ENCODE results near the gene RRAS.

Gene RRAS

GRCh38 chr19:49658139-49658517 is 18.2 kb upstream of the RRAS start:
- Histone ChIP-seq H3K4me3 (ENCODE audit: low read depth, low read length) (no peak overlapping the region), H3K4me1 (no peaks in the 10 kb centered on the region), H3K27me3 (no peaks in the 10 kb centered on the region), H3K36me3 (peaks cover 68% of the 10 kb centered on the region), H3K9me3 (no peaks in the 10 kb centered on the region)
- no peak for DNase-seq
- no peak for TF ChIP-seq CTCF (IDR thresholded peaks at IDR 0.05; ENCODE audit: low read depth, low read length)

DNA sequence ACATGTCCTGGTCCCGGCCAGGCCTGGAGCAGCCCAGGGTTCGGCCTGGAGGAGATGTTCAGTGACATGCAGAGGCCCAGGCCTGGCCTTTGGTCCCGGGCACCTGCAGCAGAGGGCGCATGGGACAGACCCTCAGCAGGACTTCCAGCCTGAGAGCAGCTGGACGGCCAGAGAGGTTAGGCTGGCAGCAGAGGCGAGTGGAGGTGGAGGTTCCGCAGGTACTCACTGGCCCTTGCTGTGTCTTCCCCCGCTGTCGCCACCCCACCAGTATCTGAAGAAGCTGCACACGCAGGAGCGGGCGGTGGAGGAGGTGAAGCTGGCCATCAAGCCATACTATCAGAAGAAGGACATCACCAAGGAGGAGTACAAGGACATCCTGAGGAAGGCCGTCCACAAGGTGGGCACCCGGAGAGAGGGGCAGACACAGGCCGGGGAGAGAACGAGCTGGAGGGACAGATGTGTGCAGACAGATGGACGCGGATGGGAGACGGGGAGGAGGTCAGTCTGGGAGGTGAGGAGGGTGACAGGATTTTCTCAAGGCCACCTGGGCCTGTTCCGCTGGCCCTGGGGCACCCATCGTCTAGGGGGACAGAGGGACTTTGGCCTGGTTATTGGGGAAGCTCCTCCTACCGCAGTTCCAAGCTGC is 17.7 kb upstream of the RRAS start:
- DNase-seq, result no peak

GRCh38 chr19:49656456-49657109 is 16.6 kb upstream of the RRAS start:
- no peak for TF ChIP-seq CTCF (IDR thresholded peaks at IDR 0.05; ENCODE audit: low read depth, low read length)
- peaks cover 71% of the 10 kb centered on the region for H3K36me3 ChIP-seq
- H3K9me3 ChIP-seq, result no peaks in the 10 kb centered on the region
- DNase-seq, result no peak
- no peak overlapping the region for H3K4me3 ChIP-seq (ENCODE audit: low read depth, low read length)
- H3K27me3 ChIP-seq, result no peaks in the 10 kb centered on the region
- no peaks in the 10 kb centered on the region for H3K4me1 ChIP-seq

More for the DNA sequence above, 17.7 kb upstream of the RRAS start:
- Histone ChIP-seq H3K4me1 (no peaks in the 10 kb centered on the region), H3K36me3 (peaks cover 73% of the 10 kb centered on the region), H3K27me3 (no peaks in the 10 kb centered on the region), H3K9me3 (no peaks in the 10 kb centered on the region), H3K4me3 (ENCODE audit: low read depth, low read length) (no peak overlapping the region)
- no peak for TF ChIP-seq CTCF (IDR thresholded peaks at IDR 0.05; ENCODE audit: low read depth, low read length)

DNA sequence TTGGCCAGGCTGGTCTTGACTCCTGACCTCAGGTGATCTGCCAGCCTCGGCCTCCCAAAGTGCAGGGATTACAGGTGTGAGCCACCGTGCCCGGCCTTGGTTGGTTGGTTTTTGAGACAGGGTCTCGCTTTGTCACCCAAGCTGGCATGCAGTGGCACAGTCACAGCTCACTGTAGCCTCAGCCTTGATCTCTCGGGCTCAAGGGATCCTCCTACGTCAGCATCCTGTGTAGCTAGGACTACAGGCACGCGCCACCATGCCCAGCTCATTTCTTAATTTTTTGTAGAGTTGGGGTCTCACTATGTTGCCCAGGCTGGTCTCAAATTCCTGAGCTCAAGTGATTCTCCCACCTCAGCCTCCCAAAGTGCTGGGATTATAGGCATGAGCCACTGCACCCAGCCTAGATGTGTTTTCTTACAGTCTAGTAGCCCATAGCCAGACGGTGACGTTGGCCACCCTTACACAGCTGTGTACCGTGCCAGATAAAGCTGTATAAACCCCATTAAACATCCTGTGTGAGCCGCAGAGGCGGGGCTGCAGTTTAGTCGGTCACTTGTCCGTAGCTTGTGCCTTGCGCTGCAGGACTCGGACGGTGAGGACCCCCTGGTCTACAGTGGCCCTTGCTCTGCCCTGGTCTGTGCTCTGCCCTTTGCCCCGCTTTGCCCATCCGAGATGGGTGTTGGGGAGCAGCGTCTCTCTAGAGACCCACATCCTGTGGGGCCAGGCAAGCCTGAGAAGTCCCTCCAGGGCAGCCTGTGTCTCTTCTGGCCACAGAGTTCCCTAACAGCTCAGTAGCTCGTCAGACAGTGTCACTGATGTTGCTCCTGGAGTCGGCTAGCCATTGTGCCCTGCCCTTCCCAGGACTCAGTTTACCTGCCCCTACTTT is 15.9 kb upstream of the RRAS start:
- Histone ChIP-seq H3K4me3 (ENCODE audit: low read depth, low read length) (no peak overlapping the region), H3K36me3 (peaks cover 75% of the 10 kb centered on the region), H3K4me1 (no peaks in the 10 kb centered on the region), H3K27me3 (no peaks in the 10 kb centered on the region), H3K9me3 (no peaks in the 10 kb centered on the region)
- no peak for TF ChIP-seq CTCF (IDR thresholded peaks at IDR 0.05; ENCODE audit: low read depth, low read length)
- DNase-seq, result no peak

DNA sequence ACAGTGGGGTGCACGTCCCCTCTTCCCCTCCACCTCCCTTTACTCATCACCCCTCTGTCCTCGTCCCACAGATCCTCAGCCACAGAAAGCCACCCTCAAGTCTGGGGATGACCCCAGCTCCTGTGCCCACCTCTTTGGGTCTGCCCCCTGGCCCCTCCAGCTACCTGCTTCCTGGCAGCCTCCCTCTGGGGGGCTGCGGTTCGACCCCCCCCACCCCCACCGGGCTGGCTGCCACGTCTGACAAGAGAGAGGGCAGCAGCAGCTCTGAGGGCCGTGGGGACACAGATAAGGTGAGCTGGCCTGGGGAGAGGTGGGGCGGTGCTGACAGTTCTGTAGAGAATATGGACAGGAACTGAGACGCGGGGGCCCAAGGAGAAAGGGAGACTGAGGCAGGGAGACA is 14.6 kb upstream of the RRAS start:
- Histone ChIP-seq H3K4me3 (ENCODE audit: low read depth, low read length) (no peak overlapping the region), H3K36me3 (peaks cover 80% of the 10 kb centered on the region), H3K4me1 (no peaks in the 10 kb centered on the region), H3K27me3 (no peaks in the 10 kb centered on the region), H3K9me3 (no peaks in the 10 kb centered on the region)
- TF ChIP-seq CTCF (IDR thresholded peaks at IDR 0.05; ENCODE audit: low read depth, low read length), result no peak
- no peak for DNase-seq
